Nephron (organoid): Measurements from ENCODE around the gene SMNDC1.
"Not testable (repeated sequence)": the region's sequence is repeated elsewhere in the genome, so short reads cannot be mapped to it uniquely, and the experiment has no call there.

Experiments
- H3K27ac Mint-ChIP-seq, 3 experiments: 2 replicates each; pipeline ENCODE4 v1.8.0; 2020; ENCODE audit warnings: mixed read lengths in 3 of 3, mild to moderate bottlenecking in 2 of 3, moderate library complexity in 1 of 3
- H3K27me3 Mint-ChIP-seq: 2 replicates; pipeline ENCODE4 v1.8.0; 2021; ENCODE audit warnings: low read depth, mild to moderate bottlenecking, moderate library complexity, mixed read lengths
- H3K36me3 Mint-ChIP-seq: 2 replicates; pipeline ENCODE4 v1.8.0; 2020; ENCODE audit warnings: low read depth, mixed read lengths
- H3K4me1 Mint-ChIP-seq: 2 replicates; pipeline ENCODE4 v1.8.0; 2020; ENCODE audit warnings: mixed read lengths
- H3K4me3 Mint-ChIP-seq, 3 experiments: 2 replicates each; pipeline ENCODE4 v1.8.0; 2020; ENCODE audit warnings: mild to moderate bottlenecking in 3 of 3, mixed read lengths in 3 of 3, moderate library complexity in 2 of 3
- H3K9me3 Mint-ChIP-seq: 2 replicates; pipeline ENCODE4 v1.8.0; 2020; ENCODE audit warnings: mixed read lengths
- TF ChIP-seq, protein P1 (sequence below), 3 experiments: fragments of 200-600 bp; sonication (generic); IDR thresholded peaks; one replicate each; pipeline ENCODE4 v1.5.0; 2021; ENCODE audit warnings: antibody characterized with exemption in 3 of 3; ENCODE audit not compliant: unreplicated experiment in 3 of 3

The SMNDC1 gene

DNA sequence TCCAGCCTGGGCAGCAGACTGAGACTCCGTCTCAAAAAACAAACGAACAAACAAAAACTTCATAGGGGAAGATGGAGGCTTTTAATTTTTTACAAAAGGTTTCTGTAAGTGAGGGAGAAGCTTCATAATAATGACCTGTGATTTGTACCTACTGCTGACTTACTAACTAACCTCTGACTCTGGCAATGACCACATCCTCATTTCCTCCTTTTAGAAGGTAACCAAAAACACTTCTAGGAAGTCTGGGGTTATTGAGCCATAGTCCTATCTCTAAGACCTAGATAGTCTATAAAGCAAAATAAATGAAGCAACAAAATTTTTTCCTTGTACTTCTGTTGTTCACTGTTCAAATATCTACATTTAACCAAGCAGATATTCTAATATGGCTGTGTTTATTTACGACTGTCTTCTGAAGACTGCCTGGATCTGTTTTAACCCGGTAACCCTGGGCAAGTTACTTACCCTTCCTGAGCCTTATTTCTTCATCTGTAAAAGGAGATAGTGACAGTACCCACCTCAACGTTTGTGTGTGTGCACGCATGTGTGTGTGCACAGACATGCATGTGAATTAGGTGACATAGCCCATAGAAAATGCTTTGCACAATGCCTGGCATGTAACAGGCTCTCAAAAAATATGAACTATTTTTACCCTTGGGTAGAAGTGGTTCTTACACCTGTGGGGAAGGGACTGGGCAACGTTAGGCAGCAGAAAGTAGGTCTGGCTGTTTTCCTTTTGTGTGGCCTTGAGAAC, 30.8 kb upstream of the SMNDC1 start:
- Mint-ChIP-seq H3K27ac (peak overlapping the region; percentile 55 to 80 (median 79)), H3K36me3 (peaks cover 6% of the 10 kb centered on the region), H3K9me3 (peaks cover 13% of the 10 kb centered on the region), H3K4me3 (no peak overlapping the region), H3K4me1 (peaks cover 45% of the 10 kb centered on the region), H3K27me3 (no peaks in the 10 kb centered on the region)
- TF ChIP-seq, protein P1, sequence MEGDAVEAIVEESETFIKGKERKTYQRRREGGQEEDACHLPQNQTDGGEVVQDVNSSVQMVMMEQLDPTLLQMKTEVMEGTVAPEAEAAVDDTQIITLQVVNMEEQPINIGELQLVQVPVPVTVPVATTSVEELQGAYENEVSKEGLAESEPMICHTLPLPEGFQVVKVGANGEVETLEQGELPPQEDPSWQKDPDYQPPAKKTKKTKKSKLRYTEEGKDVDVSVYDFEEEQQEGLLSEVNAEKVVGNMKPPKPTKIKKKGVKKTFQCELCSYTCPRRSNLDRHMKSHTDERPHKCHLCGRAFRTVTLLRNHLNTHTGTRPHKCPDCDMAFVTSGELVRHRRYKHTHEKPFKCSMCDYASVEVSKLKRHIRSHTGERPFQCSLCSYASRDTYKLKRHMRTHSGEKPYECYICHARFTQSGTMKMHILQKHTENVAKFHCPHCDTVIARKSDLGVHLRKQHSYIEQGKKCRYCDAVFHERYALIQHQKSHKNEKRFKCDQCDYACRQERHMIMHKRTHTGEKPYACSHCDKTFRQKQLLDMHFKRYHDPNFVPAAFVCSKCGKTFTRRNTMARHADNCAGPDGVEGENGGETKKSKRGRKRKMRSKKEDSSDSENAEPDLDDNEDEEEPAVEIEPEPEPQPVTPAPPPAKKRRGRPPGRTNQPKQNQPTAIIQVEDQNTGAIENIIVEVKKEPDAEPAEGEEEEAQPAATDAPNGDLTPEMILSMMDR (IDR thresholded peaks at IDR 0.05; ENCODE audit: unreplicated experiment in 3 of 3) = no peak

GRCh38 chr10:110334061-110334656, 29.4 kb upstream of the SMNDC1 start:
- Mint-ChIP-seq H3K27ac (peak overlapping the region in 1 of 3 experiments; percentile 10), H3K9me3 (peaks cover 23% of the 10 kb centered on the region), H3K4me1 (peaks cover 40% of the 10 kb centered on the region), H3K36me3 (peaks cover 17% of the 10 kb centered on the region), H3K4me3 (no peak overlapping the region), H3K27me3 (peaks cover 9% of the 10 kb centered on the region)
- TF ChIP-seq, protein P1 (IDR thresholded peaks at IDR 0.05; ENCODE audit: unreplicated experiment in 3 of 3) = no peak

- not testable (repeated sequence) for H3K27ac Mint-ChIP-seq, H3K27me3 Mint-ChIP-seq, H3K4me3 Mint-ChIP-seq
- Mint-ChIP-seq H3K36me3 (peaks cover 22% of the 10 kb centered on the region), H3K9me3 (peaks cover 31% of the 10 kb centered on the region), H3K4me1 (peaks cover 17% of the 10 kb centered on the region)
Observed at GRCh38 chr10:110331226-110331795, 26.6 kb upstream of the SMNDC1 start.

DNA sequence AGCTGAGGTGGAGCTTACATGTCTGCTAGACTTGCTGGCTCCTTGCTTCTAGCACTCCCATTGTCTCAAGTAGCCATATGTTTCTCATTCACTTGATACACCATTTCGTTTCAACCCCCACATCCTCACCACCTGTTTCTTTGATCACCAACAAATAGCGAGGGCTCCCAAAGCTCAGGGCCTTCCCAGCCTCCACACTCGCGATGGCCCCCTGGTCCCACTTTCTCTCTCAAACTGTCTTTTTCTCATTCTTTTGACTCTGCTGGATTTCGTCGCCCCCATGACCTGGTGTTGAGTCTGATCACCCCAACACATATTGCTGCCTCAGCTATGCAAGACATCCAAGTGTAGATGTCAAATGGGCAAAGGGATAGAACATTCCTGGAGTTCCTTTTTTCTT, 26.0 kb upstream of the SMNDC1 start:
- Mint-ChIP-seq H3K9me3 (peaks cover 36% of the 10 kb centered on the region), H3K4me1 (peaks cover 11% of the 10 kb centered on the region), H3K27ac (no peak overlapping the region), H3K27me3 (peaks cover 9% of the 10 kb centered on the region), H3K4me3 (no peak overlapping the region), H3K36me3 (peaks cover 22% of the 10 kb centered on the region)
- TF ChIP-seq, protein P1 (IDR thresholded peaks at IDR 0.05; ENCODE audit: unreplicated experiment in 3 of 3) = no peak

DNA sequence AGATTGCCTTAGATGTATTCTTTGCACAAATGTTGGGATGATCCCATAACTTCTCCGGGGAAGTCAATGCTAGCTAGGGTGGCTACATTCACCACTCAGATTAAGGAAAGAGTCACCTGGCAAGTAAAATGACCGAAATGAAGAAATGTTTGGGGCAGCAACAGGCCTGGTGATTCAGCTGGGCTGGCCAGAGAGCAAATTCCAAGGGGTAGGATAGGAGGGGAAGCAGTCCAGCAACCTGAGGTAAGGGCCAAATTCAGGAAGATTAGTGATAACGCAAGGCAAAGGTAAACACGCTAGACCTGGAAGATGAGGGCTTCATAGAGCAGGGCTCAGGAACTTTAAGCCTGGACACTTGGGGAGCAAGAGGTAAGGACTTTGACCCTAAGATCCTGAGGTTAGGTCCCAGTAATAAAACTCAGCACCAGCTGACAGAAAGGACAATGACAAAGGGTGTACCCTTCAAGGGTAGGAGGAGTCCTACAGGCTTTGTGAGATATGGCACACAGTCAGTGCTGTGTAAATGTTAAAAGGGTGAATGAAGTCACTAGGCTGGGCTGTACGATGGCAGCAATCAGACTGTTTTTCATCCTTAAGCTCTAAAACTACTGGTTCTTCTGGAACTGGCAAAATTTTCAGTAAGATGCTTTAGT, 22.7 kb upstream of the SMNDC1 start:
- H3K27ac Mint-ChIP-seq = no peak overlapping the region
- TF ChIP-seq, protein P1 (IDR thresholded peaks at IDR 0.05; ENCODE audit: unreplicated experiment in 3 of 3) = no peak
- H3K27me3 Mint-ChIP-seq = peaks cover 14% of the 10 kb centered on the region
- H3K4me3 Mint-ChIP-seq = no peak overlapping the region
- H3K36me3 Mint-ChIP-seq = peaks cover 22% of the 10 kb centered on the region
- peaks cover 51% of the 10 kb centered on the region for H3K9me3 Mint-ChIP-seq
- H3K4me1 Mint-ChIP-seq = peaks cover 1% of the 10 kb centered on the region

DNA sequence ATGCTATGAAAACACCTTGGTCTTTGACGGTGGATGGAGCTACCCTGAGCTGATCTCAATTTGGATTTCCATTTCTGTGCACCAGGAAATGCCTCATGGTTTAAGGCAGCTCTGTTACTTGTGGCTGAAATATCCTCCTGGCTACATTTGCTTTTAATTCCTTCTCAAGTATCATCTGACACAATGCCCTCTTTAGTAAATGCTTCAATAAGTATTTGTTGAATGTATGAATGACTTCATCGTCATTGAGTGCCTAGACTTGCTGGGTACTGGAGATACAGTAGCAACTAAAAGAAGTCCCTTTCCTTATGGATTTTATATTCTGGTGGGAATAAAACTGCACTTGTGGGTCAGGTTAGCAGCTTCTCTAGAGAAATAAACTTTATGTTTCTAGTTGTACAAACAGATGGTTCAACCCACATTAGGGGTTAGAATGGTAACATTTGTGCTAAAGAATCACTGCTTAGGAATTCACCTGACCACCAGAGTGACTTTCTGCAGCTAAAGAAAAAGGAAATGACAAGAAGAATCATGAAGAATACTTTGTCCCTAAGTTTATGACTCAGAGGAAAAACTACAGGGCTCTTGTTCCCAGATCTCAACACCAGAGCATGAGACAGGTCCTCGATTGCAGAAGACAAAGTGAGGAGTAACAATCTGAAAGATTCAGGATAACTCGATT, 21.8 kb upstream of the SMNDC1 start:
- Mint-ChIP-seq H3K4me1 (peaks cover 6% of the 10 kb centered on the region), H3K9me3 (peaks cover 53% of the 10 kb centered on the region), H3K4me3 (no peak overlapping the region), H3K27ac (no peak overlapping the region), H3K36me3 (peaks cover 22% of the 10 kb centered on the region), H3K27me3 (peaks cover 19% of the 10 kb centered on the region)
- TF ChIP-seq, protein P1 (IDR thresholded peaks at IDR 0.05; ENCODE audit: unreplicated experiment in 3 of 3) = no peak
